GM12801 (cell line): ENCODE data around the gene AATF.

Experiments
- TF ChIP-seq, protein P1 (sequence below): IDR thresholded peaks from one replicate; pipeline ENCODE4 v1.5.1; 2011; ENCODE audit warnings: control low read depth; ENCODE audit not compliant: insufficient read length; ENCODE audit errors: extremely low read depth

The AATF gene

DNA sequence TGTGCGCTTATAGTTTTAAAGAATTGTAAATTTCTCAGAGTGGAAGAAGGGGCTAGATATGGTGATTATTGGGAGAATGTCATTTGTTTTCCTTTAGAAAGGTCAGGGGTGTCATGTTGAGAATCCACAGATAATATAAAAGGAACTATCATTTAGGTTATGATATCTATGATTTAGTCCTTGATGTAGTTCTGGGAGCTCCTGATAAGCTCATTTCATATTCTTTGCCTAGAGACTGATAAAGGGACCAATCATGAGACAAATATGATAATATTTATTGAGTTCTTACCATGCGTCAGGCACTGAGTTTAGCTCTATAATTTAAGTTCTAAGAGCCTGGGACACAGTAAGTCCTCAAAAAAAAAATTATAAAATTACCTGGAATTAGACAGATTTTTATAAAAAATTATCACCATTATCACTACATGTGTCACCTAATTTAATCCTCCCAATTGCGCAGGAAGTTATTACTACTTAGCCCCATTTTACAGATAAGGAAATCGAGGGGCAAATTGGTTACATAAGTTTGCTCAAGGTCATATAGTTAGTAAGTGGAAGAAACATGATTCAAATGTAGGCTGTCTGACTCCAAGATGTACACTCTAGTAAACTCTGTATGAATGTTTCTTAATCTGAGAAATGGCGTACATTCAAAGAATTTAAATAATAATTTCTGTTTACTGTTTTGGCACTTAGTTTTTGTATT lies 2.5 kb downstream of the AATF start:
- TF ChIP-seq, protein P1, sequence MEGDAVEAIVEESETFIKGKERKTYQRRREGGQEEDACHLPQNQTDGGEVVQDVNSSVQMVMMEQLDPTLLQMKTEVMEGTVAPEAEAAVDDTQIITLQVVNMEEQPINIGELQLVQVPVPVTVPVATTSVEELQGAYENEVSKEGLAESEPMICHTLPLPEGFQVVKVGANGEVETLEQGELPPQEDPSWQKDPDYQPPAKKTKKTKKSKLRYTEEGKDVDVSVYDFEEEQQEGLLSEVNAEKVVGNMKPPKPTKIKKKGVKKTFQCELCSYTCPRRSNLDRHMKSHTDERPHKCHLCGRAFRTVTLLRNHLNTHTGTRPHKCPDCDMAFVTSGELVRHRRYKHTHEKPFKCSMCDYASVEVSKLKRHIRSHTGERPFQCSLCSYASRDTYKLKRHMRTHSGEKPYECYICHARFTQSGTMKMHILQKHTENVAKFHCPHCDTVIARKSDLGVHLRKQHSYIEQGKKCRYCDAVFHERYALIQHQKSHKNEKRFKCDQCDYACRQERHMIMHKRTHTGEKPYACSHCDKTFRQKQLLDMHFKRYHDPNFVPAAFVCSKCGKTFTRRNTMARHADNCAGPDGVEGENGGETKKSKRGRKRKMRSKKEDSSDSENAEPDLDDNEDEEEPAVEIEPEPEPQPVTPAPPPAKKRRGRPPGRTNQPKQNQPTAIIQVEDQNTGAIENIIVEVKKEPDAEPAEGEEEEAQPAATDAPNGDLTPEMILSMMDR: no peak

DNA sequence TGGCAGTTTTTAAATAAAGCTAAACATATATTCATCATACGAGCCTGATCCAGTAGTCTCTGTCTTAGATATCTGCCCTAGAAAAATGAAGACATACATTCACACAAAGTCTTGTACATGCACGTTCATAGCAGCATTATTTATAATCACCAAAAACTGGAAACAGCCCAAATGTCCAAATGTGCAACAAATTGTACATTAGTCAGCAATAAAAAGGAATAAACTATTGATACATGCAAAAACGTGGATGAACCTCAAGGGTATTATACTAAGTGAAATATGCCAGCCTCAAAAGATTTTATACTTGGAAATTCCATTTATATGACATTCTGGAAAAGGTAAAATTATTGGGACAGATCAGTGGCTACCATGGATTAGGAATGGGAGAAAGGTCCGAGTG lies 22.8 kb downstream of the AATF start:
- TF ChIP-seq, protein P1: no peak

DNA sequence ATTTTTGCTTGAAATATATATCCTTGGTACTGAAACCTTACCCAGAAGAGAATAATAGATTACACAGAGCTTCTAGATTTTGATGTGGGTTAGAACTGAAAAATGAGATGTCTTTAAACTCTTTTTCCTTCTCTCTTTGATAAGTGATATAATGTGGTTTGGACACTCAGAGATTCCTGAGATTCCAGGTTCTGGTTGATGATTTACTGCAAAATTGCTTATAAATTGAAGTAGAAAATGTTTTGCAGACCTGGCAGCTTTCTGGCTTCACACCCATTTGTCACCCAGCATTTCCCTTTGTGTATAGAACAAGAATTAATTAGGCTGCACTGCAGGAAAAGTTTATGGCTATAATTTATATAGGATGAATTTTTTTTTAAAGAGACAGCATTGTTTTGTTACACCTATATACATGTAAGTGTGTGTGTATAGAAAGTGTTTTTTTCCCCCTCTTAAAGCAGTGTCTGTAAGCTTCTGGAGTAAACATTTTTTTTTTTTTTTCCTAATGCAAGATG lies 23.5 kb downstream of the AATF start:
- TF ChIP-seq, protein P1: no peak

DNA sequence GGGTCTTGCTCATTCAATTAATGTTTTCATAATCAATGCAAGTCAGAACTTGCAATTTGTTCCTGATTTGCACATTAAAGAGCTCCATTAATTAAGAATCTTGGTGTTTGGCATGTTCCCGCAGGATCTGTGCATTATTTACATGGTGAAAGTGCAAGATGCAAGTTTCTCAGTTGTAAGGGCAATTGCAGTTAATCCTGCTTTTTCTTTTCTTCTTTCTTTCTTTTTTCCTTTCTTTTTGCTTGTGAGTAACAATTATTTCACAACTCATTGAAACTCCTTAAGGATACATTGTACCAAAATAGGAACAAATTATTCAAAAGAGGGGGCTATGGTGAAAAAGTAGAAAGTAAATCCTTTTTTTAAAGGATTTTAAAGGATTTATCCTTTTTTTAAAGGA lies 24.2 kb downstream of the AATF start:
- TF ChIP-seq, protein P1: no peak

DNA sequence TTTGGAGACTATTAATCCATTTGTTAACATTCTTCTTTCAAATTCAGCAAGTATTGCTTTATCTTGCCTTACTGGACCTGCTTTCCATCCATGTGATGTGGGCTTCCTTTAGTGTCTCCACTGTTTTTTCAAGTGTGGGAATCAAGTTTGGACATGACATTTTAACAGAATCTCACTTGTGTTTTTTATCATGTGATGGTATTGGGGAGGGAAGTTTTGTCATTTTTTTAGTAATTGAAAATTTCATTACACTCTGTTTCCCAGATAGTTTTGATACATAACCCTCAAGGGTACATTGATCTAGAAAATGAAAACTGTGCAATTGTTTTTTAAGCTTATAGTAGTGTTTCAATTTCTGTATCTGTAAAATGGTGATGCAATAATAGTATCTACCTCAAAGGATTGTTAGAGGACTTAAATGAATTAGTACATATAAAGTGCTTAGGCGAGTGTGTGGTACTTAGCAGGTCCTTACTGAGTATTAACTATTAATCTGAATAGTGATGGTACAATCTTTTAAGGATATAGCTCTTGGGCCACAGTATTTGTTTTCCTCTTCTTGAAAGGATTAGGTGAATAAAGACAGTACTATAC lies 27.3 kb downstream of the AATF start:
- TF ChIP-seq, protein P1: no peak

DNA sequence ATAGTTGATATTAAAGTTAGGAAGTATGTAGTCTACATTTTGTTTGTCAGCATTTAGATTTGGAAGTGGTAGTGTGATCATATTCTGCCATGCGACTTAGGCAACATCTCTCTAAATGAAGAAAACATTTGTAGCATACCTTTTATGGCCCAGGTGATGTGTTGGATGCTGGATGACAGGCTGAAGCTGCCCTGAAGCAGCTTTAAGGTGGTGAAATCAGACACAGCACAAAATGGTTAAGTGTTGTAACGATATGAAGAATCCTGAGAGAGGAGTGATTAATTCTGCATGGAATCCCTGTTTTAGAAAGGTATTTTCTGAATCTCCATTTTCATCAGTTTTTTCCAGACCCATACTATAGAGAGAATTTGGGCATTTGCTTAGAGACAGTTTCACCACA lies 28.3 kb downstream of the AATF start:
- TF ChIP-seq, protein P1: no peak

DNA sequence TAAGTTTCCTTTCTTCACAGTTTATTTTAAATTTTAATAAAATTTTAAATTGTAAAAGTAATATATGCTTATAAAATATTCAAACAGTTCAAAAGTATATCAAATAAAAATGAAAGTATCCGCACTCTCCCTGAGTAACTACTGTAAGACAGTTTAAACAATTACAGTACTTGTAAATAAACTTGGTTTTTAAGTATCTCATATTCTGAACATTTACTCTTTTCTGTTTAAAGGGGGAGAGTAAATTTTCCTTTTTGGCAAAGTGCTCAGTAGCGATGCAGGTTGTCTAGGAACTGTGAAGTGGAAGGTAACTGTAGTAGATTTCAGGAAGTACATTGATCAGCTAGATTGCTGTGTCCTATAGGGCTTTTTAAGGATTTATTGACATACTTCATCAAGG lies 28.8 kb downstream of the AATF start:
- TF ChIP-seq, protein P1: no peak
